ENCODE results near the gene CD7.

- TF ChIP-seq CTCF (IDR thresholded peaks at IDR 0.05) (no peak), POLR2AphosphoS5 (IDR thresholded peaks at IDR 0.05; ENCODE audit: low read depth, low read length) (no peak), TCF7L2 (IDR thresholded peaks at IDR 0.05; ENCODE audit: low read depth, low read length) (no peak), REST (IDR thresholded peaks at IDR 0.05; ENCODE audit: insufficient read depth in 1 of 2, low read depth in 2 of 2, low read length in 1 of 2) (no peak)
These were observed 38.5 kb downstream of the CD7 start for GRCh38 chr17:82278786-82279391.

Measured in Panc1 (cell line).